SK-N-SH (cell line): Measurements from ENCODE around the gene TTC38. TPM values are rescaled to one million over a fixed set of nuclear protein-coding genes. Genes with fewer than 3 reads are reported as not detected.

Experiments used
- CTCF ChIA-PET: fragments of 300-600, 350-600 bp; formaldehyde crosslinking; extraction: SDS; loops from one replicate; lab custom pipeline; 2021; lab: Yijun Ruan, JAX
- POLR2A ChIA-PET: fragments of 350-600 bp; sonication (Branson Sonifier 250); formaldehyde crosslinking; extraction: SDS; loops from one replicate; lab custom pipeline; 2020; ENCODE audit warnings: antibody characterized with exemption, inconsistent platforms; lab: Yijun Ruan, JAX
- DNase-seq: peaks from one replicate; pipeline ENCODE4 v3.0.0; 2012
- H2AFZ ChIP-seq: fragments of 200-600 bp; sonication (generic); 2 replicates; pipeline ENCODE4 v1.8.1; 2016; ENCODE audit warnings: antibody characterized with exemption, mild to moderate bottlenecking, low read depth
- H3F3A ChIP-seq: fragments of 200-600 bp; sonication (generic); replicated peaks from 2 replicates; pipeline ENCODE3; 2016; ENCODE audit warnings: antibody characterized with exemption, mild to moderate bottlenecking; ENCODE audit not compliant: insufficient read depth
- H3K27ac ChIP-seq, 2 experiments: fragments of 200-500 bp in 1 of 2; fragments of 200-600 bp in 1 of 2; sonication (Bioruptor generic) in 1 of 2; sonication (generic), shearing (Covaris generic) in 1 of 2; 2 replicates each; pipeline versions ENCODE4 v1.5.1 to v1.6.1; 2014 to 2016; ENCODE audit warnings: low read depth in 2 of 2, inconsistent platforms in 1 of 2, low read length in 1 of 2, mild to moderate bottlenecking in 1 of 2, mixed read lengths in 1 of 2
- H3K27me3 ChIP-seq: fragments of 200-600 bp; sonication (generic), shearing (Covaris generic); 2 replicates; pipeline ENCODE4 v1.6.1; 2016; ENCODE audit warnings: mixed run types; ENCODE audit not compliant: insufficient read depth
- H3K36me3 ChIP-seq, 2 experiments: fragments of 200-500 bp in 1 of 2; fragments of 200-600 bp in 1 of 2; sonication (Bioruptor generic) in 1 of 2; sonication (generic) in 1 of 2; replicated peaks in 1 of 2; 2 replicates each; pipeline versions ENCODE3 to v1.5.1; 2014 to 2016; ENCODE audit warnings: low read length in 1 of 2, mild to moderate bottlenecking in 1 of 2; ENCODE audit not compliant: insufficient read depth in 2 of 2, control insufficient read depth in 1 of 2
- H3K4me1 ChIP-seq, 2 experiments: fragments of 200-500 bp in 1 of 2; fragments of 200-600 bp in 1 of 2; sonication (Bioruptor generic) in 1 of 2; sonication (generic), shearing (Covaris generic) in 1 of 2; 2 replicates each; pipeline versions ENCODE4 v1.5.1 to v1.6.1; 2014 to 2016; ENCODE audit warnings: low read depth in 1 of 2, low read length in 1 of 2, mixed run types in 1 of 2; ENCODE audit not compliant: insufficient read depth in 2 of 2, control insufficient read depth in 1 of 2
- H3K4me2 ChIP-seq: fragments of 200-600 bp; sonication (generic), shearing (Covaris generic); 2 replicates; pipeline ENCODE4 v1.6.1; 2017; ENCODE audit warnings: mixed run types
- H3K4me3 ChIP-seq, 2 experiments: fragments of 200-500 bp in 1 of 2; fragments of 200-600 bp in 1 of 2; sonication (Bioruptor generic) in 1 of 2; sonication (generic), shearing (Covaris generic) in 1 of 2; 2 replicates each; pipeline versions ENCODE4 v1.5.1 to v1.8.1; 2014 to 2016; ENCODE audit warnings: low read depth in 2 of 2, inconsistent platforms in 1 of 2, low read length in 1 of 2, mild to moderate bottlenecking in 1 of 2, mixed read lengths in 1 of 2, moderate library complexity in 1 of 2
- H3K79me2 ChIP-seq: fragments of 200-600 bp; sonication (generic); 2 replicates; pipeline ENCODE4 v1.8.1; 2017; ENCODE audit warnings: mild to moderate bottlenecking; ENCODE audit not compliant: insufficient read depth
- H3K9ac ChIP-seq: fragments of 200-600 bp; sonication (generic); 2 replicates; pipeline ENCODE4 v1.6.1; 2017; ENCODE audit warnings: mixed run types
- H3K9me2 ChIP-seq: fragments of 200-600 bp; sonication (generic); 2 replicates; pipeline ENCODE4 v1.6.1; 2017; ENCODE audit warnings: mixed run types
- H3K9me3 ChIP-seq: fragments of 200-600 bp; sonication (generic); 2 replicates; pipeline ENCODE4 v1.6.1; 2017; ENCODE audit warnings: mixed run types, mild to moderate bottlenecking, moderate library complexity
- H4K20me1 ChIP-seq: fragments of 200-600 bp; sonication (generic); 2 replicates; pipeline ENCODE4 v1.6.1; 2017; ENCODE audit warnings: mild to moderate bottlenecking, mixed run types; ENCODE audit not compliant: insufficient read depth
- CHD2 ChIP-seq: fragments of 150-350 bp; IDR thresholded peaks from 2 replicates; pipeline ENCODE4 v1.6.1; 2018; ENCODE audit warnings: low read length; ENCODE audit not compliant: partially characterized antibody
- CTCF ChIP-seq: fragments of 200-600 bp; sonication (generic); IDR thresholded peaks from 2 replicates; pipeline ENCODE4 v1.6.1; 2017; ENCODE audit warnings: antibody characterized with exemption, mild to moderate bottlenecking, moderate library complexity
- EP300 ChIP-seq, 2 experiments: IDR thresholded peaks; 2 replicates each; pipeline versions ENCODE4 v1.4.0 to v1.6.1; 2012; ENCODE audit warnings: borderline replicate concordance in 1 of 2, low read depth in 1 of 2, low read length in 1 of 2
- EZH2phosphoT487 ChIP-seq: fragments of 200-600 bp; sonication (generic); IDR thresholded peaks from 2 replicates; pipeline ENCODE4 v1.6.1; 2017; ENCODE audit warnings: low read depth, mixed run types, mild to moderate bottlenecking, antibody characterized with exemption, moderate library complexity, borderline replicate concordance
- FOXM1 ChIP-seq: IDR thresholded peaks from 2 replicates; pipeline ENCODE4 v1.4.0; 2012; ENCODE audit warnings: low read depth, mild to moderate bottlenecking
- GATA2 ChIP-seq: sonication (generic); formaldehyde crosslinking; IDR thresholded peaks from 2 replicates; pipeline ENCODE4 v1.5.0; 2020; ENCODE audit warnings: mild to moderate bottlenecking, missing genetic modification reagents
- MAX ChIP-seq: IDR thresholded peaks from 2 replicates; pipeline ENCODE4 v1.4.0; 2012; ENCODE audit warnings: low read depth
- NRF1 ChIP-seq: IDR thresholded peaks from 2 replicates; pipeline ENCODE4 v1.6.1; 2012; ENCODE audit warnings: low read depth, mild to moderate bottlenecking, low read length
- RAD21 ChIP-seq: IDR thresholded peaks from 2 replicates; pipeline ENCODE4 v1.6.1; 2012; ENCODE audit warnings: mild to moderate bottlenecking, low read length
- REST ChIP-seq: IDR thresholded peaks from 2 replicates; pipeline ENCODE4 v1.6.1; 2012; ENCODE audit warnings: mild to moderate bottlenecking, low read depth, low read length, moderate library complexity
- RFX5 ChIP-seq: IDR thresholded peaks from 2 replicates; pipeline ENCODE4 v1.6.1; 2012; ENCODE audit warnings: mild to moderate bottlenecking, improper control_type of control experiment, low read length
- SIN3A ChIP-seq: IDR thresholded peaks from 2 replicates; pipeline ENCODE4 v1.6.1; 2012; ENCODE audit warnings: low read depth, mild to moderate bottlenecking, low read length, moderate library complexity, borderline replicate concordance
- SMC3 ChIP-seq: IDR thresholded peaks from 2 replicates; pipeline ENCODE4 v1.6.1; 2012; ENCODE audit warnings: low read depth, low read length, improper control_type of control experiment
- WGBS: methylation state at CpG from one replicate; pipeline ENCODE4 v1.1.6; 2017; ENCODE audit warnings: low lambda C conversion rate; 5-methylcytosine and 5-hydroxymethylcytosine counted together
- polyA plus RNA-seq, 3 experiments: library from polyadenylated mRNA; depleted of rRNA; stranded (reverse); fragments of >200 nt; gene quantifications; 2 replicates each; pipeline ENCODE4 v1.2.3, GENCODE V29; 2012

Gene TTC38
- polyA plus RNA-seq, 1 of the 3 experiments (the other 2 are of a cell fraction), result 24.0 TPM

- H3K4me2 ChIP-seq, result no peak overlapping the region
- POLR2A ChIA-PET, result no interaction called here
- no peaks in the 10 kb centered on the region for H3K27me3 ChIP-seq
- H4K20me1 ChIP-seq, result no peaks in the 10 kb centered on the region
- WGBS, result 100% methylated on average over 6 of the region's 12 CpGs
- peaks cover 0 to 8% of the 10 kb centered on the region in 2 experiments; a peak in 1 of 4 replicates for H3K4me1 ChIP-seq
- no peaks in the 10 kb centered on the region for H3K9me2 ChIP-seq
- no peak for DNase-seq
- peaks cover 24 to 47% of the 10 kb centered on the region in 2 experiments for H3K36me3 ChIP-seq
- peaks cover 20% of the 10 kb centered on the region; the same call in 1 of the 2 replicates for H3K79me2 ChIP-seq
- H2AFZ ChIP-seq, result no peak overlapping the region
- TF ChIP-seq CTCF (no peak), EZH2phosphoT487 (no peak), SMC3 (no peak), REST (no peak), RAD21 (no peak), GATA2 (no peak), FOXM1 (no peak), MAX (no peak), RFX5 (no peak), CHD2 (no peak), EP300 (IDR thresholded peaks at IDR 0.05; ENCODE audit: borderline replicate concordance in 1 of 2, low read depth in 1 of 2, low read length in 1 of 2) (no peak), NRF1 (no peak), SIN3A (no peak)
- H3K27ac ChIP-seq, result no peak overlapping the region
- peaks cover 3% of the 10 kb centered on the region for H3F3A ChIP-seq
- H3K9ac ChIP-seq, result no peak overlapping the region
- H3K4me3 ChIP-seq, result no peak overlapping the region
- CTCF ChIA-PET, result no interaction called here
- H3K9me3 ChIP-seq, result no peaks in the 10 kb centered on the region
Observed at GRCh38 chr22:46273432-46274148, 5.8 kb downstream of the TTC38 start.
